K562 (cell line): Measurements from ENCODE around the gene LPAR6. TPM values are rescaled to one million over a fixed set of nuclear protein-coding genes. Genes with fewer than 3 reads are reported as not detected.

Source experiments
- ATAC-seq: fragments of 200-7000 bp; cut with Tn5 transposase; 3 replicates; pipeline ENCODE4 v1.9.1; 2020; ENCODE audit warnings: moderate library complexity
- BruUV-seq: library from RNA; stranded (reverse); fragments of 400-500 nt; replicated peaks from 2 replicates; lab custom pipeline; 2021; lab: Mats Ljungman, UMichigan
- CTCF ChIA-PET: fragments of 300-600 bp; formaldehyde crosslinking; extraction: SDS; loops from one replicate; lab custom pipeline; 2021; ENCODE audit warnings: low intra/inter-chr PET ratio; lab: Yijun Ruan, JAX
- POLR2A ChIA-PET: fragments of 300-600, 350-650 bp; sonication (Branson Sonifier 250); formaldehyde crosslinking; extraction: SDS; loops from one replicate; lab custom pipeline; 2021; ENCODE audit warnings: antibody characterized with exemption, inconsistent platforms; lab: Yijun Ruan, JAX
- DNase-seq, 4 experiments: peaks; one replicate each; pipeline versions ENCODE4 v3.0.0 to v3.0.0-alpha.2; 2011 to 2018; ENCODE audit warnings: low spot score in 3 of 4, mixed read lengths in 3 of 4; ENCODE audit errors: extremely low read depth in 1 of 4
- FAIRE-seq: peaks from 2 replicates; lab custom pipeline; 2011; peaks lifted over from hg19 to GRCh38; lab: Jason Lieb, UNC
- H2AFZ ChIP-seq: 2 replicates; pipeline ENCODE4 v1.6.0; 2011; ENCODE audit warnings: low read depth, low read length, control low read depth, inconsistent platforms
- H3K27ac ChIP-seq: fragments of 200-600 bp; 3 replicates; pipeline ENCODE4 v1.8.0; 2011; ENCODE audit warnings: low read depth, mild to moderate bottlenecking, control low read depth, inconsistent platforms, low read length, moderate library complexity, mixed read lengths; ENCODE audit errors: extremely low read depth
- H3K27me3 ChIP-seq, 2 experiments: fragments of 300-600 bp in 1 of 2; 2 replicates in 1 of 2; 3 replicates in 1 of 2; pipeline versions ENCODE4 v1.6.0 to v1.8.0; 2011; ENCODE audit warnings: inconsistent platforms in 2 of 2, low read length in 2 of 2, mild to moderate bottlenecking in 1 of 2, mixed read lengths in 1 of 2, moderate library complexity in 1 of 2; ENCODE audit not compliant: control insufficient read depth in 2 of 2, insufficient read depth in 2 of 2
- H3K36me3 ChIP-seq: fragments of 300-600 bp; 3 replicates; pipeline ENCODE4 v1.8.0; 2011; ENCODE audit warnings: mild to moderate bottlenecking, low read length, inconsistent platforms; ENCODE audit not compliant: control insufficient read depth, insufficient read depth
- H3K4me1 ChIP-seq, 2 experiments: fragments of 200-600 bp in 1 of 2; replicated peaks in 1 of 2; 2 replicates in 1 of 2; 3 replicates in 1 of 2; pipeline versions ENCODE4 v1.5.1 to v1.8.0; 2011; ENCODE audit warnings: inconsistent platforms in 2 of 2, low read length in 2 of 2, mild to moderate bottlenecking in 1 of 2, mixed read lengths in 1 of 2, moderate library complexity in 1 of 2; ENCODE audit not compliant: control insufficient read depth in 2 of 2, insufficient read depth in 2 of 2
- H3K4me2 ChIP-seq: 2 replicates; pipeline ENCODE4 v1.6.1; 2011; ENCODE audit warnings: low read length, control low read depth, inconsistent platforms, mixed read lengths; ENCODE audit not compliant: insufficient read depth
- H3K4me3 ChIP-seq: fragments of 200-600 bp; sonication (generic), shearing (Covaris generic); 2 replicates; pipeline ENCODE4 v1.5.1; 2016; ENCODE audit warnings: control low read depth, inconsistent platforms
- H3K79me2 ChIP-seq: fragments of 200-600 bp; 3 replicates; pipeline ENCODE4 v1.8.0; 2011; ENCODE audit warnings: low read length, inconsistent platforms; ENCODE audit not compliant: control insufficient read depth, insufficient read depth
- H3K9ac ChIP-seq, 2 experiments: 2 replicates each; pipeline versions ENCODE4 v1.6.0 to v1.6.1; 2011; ENCODE audit warnings: low read depth in 2 of 2, low read length in 2 of 2, control low read depth in 1 of 2, inconsistent platforms in 1 of 2, mild to moderate bottlenecking in 1 of 2, mixed read lengths in 1 of 2; ENCODE audit not compliant: insufficient read depth in 1 of 2
- H3K9me1 ChIP-seq: one replicate; pipeline ENCODE4 v1.6.0; 2011; ENCODE audit warnings: inconsistent platforms, mild to moderate bottlenecking, low read length, moderate library complexity; ENCODE audit not compliant: control insufficient read depth, insufficient read depth
- H3K9me3 ChIP-seq: replicated peaks from 2 replicates; pipeline ENCODE4 v1.5.1; 2011; ENCODE audit warnings: low read depth, low read length, inconsistent platforms; ENCODE audit not compliant: control insufficient read depth, insufficient read depth
- H4K20me1 ChIP-seq: replicated peaks from 2 replicates; pipeline ENCODE4 v1.6.1; 2011; ENCODE audit warnings: low read length, inconsistent platforms, mixed read lengths; ENCODE audit not compliant: control insufficient read depth, insufficient read depth
- ARID3A ChIP-seq: IDR thresholded peaks from 2 replicates; pipeline ENCODE4 v1.6.1; 2012; ENCODE audit warnings: low read depth, low read length, improper control_type of control experiment, borderline replicate concordance
- ARID3B ChIP-seq: fragments of 250-450 bp; sonication (Bioruptor Pico); IDR thresholded peaks from 2 replicates; pipeline ENCODE4 v1.4.0; 2020; ENCODE audit warnings: borderline replicate concordance
- ASH1L ChIP-seq: fragments of 450-650 bp; IDR thresholded peaks from 2 replicates; pipeline ENCODE4 v1.6.1; 2018; ENCODE audit warnings: borderline replicate concordance, mild to moderate bottlenecking, low read depth; ENCODE audit not compliant: partially characterized antibody
- BCOR ChIP-seq: fragments of 450-650 bp; IDR thresholded peaks from 2 replicates; pipeline ENCODE4 v1.6.1; 2016
- CSDE1 ChIP-seq, 2 experiments: fragments of 450-650 bp; IDR thresholded peaks; 2 replicates each; pipeline ENCODE4 v1.6.1; 2016; ENCODE audit warnings: mild to moderate bottlenecking in 1 of 2
- FUS ChIP-seq: fragments of 200-400 bp; formaldehyde crosslinking; optimal IDR thresholded peaks from 2 replicates; pipeline ENCODE3; 2017; ENCODE audit warnings: low read depth, low read length
- KAT7 ChIP-seq: sonication (generic); formaldehyde crosslinking; IDR thresholded peaks from 2 replicates; pipeline ENCODE4 v1.8.0; 2022; ENCODE audit warnings: missing genetic modification reagents, mild to moderate bottlenecking, borderline replicate concordance
- KDM1A ChIP-seq, 2 experiments: fragments of 450-650 bp; IDR thresholded peaks; 2 replicates each; pipeline ENCODE4 v1.6.1; 2016; ENCODE audit warnings: mild to moderate bottlenecking in 2 of 2
- MTA1 ChIP-seq: fragments of 450-650 bp; IDR thresholded peaks from 2 replicates; pipeline ENCODE4 v1.6.1; 2017; ENCODE audit warnings: borderline replicate concordance
- MTF1 ChIP-seq: fragments of 250-450 bp; sonication (Bioruptor Pico); IDR thresholded peaks from 2 replicates; pipeline ENCODE4 v1.9.0; 2021; ENCODE audit warnings: moderate library complexity, mild to moderate bottlenecking, inconsistent platforms, borderline replicate concordance
- NFXL1 ChIP-seq: fragments of 450-650 bp; formaldehyde crosslinking; IDR thresholded peaks from 2 replicates; pipeline ENCODE4 v1.4.0; 2021; ENCODE audit warnings: mild to moderate bottlenecking
- NKRF ChIP-seq: fragments of 450-650 bp; IDR thresholded peaks from 2 replicates; pipeline ENCODE4 v1.6.1; 2016; ENCODE audit warnings: borderline replicate concordance
- ZC3H11A ChIP-seq: IDR thresholded peaks from 2 replicates; pipeline ENCODE4 v1.6.1; 2012; ENCODE audit warnings: low read depth, low read length, improper control_type of control experiment
- ZNF12 ChIP-seq: sonication (generic); formaldehyde crosslinking; IDR thresholded peaks from 2 replicates; pipeline ENCODE4 v1.4.0; 2020; ENCODE audit warnings: mild to moderate bottlenecking, missing genetic modification reagents
- WGBS: fragments of 100-300 bp; shearing (Covaris generic); methylation state at CpG from one replicate; pipeline ENCODE4 v1.1.6; 2016; ENCODE audit warnings: low coverage, mixed read lengths; ENCODE audit not compliant: insufficient coverage; ENCODE audit errors: missing lambda C conversion rate; 5-methylcytosine and 5-hydroxymethylcytosine counted together
- in situ Hi-C: fragments of 300-500 bp; cut with MboI; formaldehyde crosslinking; loops from 4 replicates; pipeline ENCODE4 v1.15.0; 2018; ENCODE audit warnings: inconsistent platforms, mixed read lengths
- intact Hi-C: fragments of 100-400 bp; cut with micrococcal nuclease; formaldehyde crosslinking; loops from 2 replicates; pipeline ENCODE4 v1.14.2; 2022
- polyA plus RNA-seq, 8 experiments: library from polyadenylated mRNA; depleted of rRNA in 4 of 8; stranded (reverse) in 5 of 8; unstranded in 3 of 8; fragments of >200 nt; fragmentation: Nextera tagmentation in 2 of 8; fragmentation: Illumina TruSeq in 1 of 8; extraction: Ambion mirVana in 2 of 8; extraction: Trizol in 1 of 8; gene quantifications; 2 replicates each; pipeline versions ENCODE4 v1.2.1 to v1.2.3, GENCODE V29; 2011 to 2014; ENCODE audit warnings: inconsistent platforms in 1 of 8, missing spikeins in 1 of 8
- total RNA-seq, 7 experiments: library from RNA; depleted of rRNA in 6 of 7; stranded (reverse); fragments of >200 nt in 6 of 7; fragmentation: Illumina TruSeq in 2 of 7; extraction: Trizol in 2 of 7; gene quantifications; 2 replicates each; pipeline versions ENCODE4 v1.2.1 to v1.2.3, GENCODE V29; 2011 to 2021; ENCODE audit warnings: low replicate concordance in 1 of 7

Gene LPAR6
- total and polyA plus RNA-seq, 9 of the 15 experiments (the other 6 are each of a cell fraction or from before 2014, with no cell fraction given), result 0.04 to 0.14 (median 0.10) TPM; not detected in 5

GRCh38 chr13:48411841-48412531, 927 bp downstream of the LPAR6 start:
- in situ Hi-C loops, result no loop called here
- Histone ChIP-seq H3K27me3 (no peaks in the 10 kb centered on the region), H3K27ac (no peak overlapping the region), H3K79me2 (no peaks in the 10 kb centered on the region)
- TF ChIP-seq BCOR (no peak), NKRF (no peak), KAT7 (CRISPR knock-in tag) (no peak), MTA1 (no peak), ARID3A (no peak), CSDE1 (IDR thresholded peaks at IDR 0.05) (no peak), ASH1L (no peak), KDM1A (IDR thresholded peaks at IDR 0.05) (no peak), ZC3H11A (no peak), ARID3B (CRISPR knock-in tag) (no peak), FUS (no peak), NFXL1 (CRISPR knock-in tag) (no peak), ZNF12 (no peak), MTF1 (CRISPR knock-in tag) (no peak)
- TF ChIP-seq, all 486 proteins: peak for 0
- Histone ChIP-seq H3K4me3 (no peak overlapping the region), H4K20me1 (no peaks in the 10 kb centered on the region), H3K9ac (no peak overlapping the region), H3K4me1 (no peaks in the 10 kb centered on the region), H2AFZ (no peak overlapping the region), H3K36me3 (no peaks in the 10 kb centered on the region), H3K9me1 (no peaks in the 10 kb centered on the region), H3K4me2 (no peak overlapping the region), H3K9me3 (peaks cover 2% of the 10 kb centered on the region; the same call in 1 of the 2 replicates)
- intact Hi-C loops, result no loop called here
- CTCF ChIA-PET, result no interaction called here
- no peak for DNase-seq
- no TSS peak for BruUV-seq
- no peak for FAIRE-seq
- POLR2A ChIA-PET, result no interaction called here
- 82% methylated on average over 13 of the region's 13 CpGs for WGBS
- ATAC-seq, result no peak
